Lung (tissue), 12 donors: Measurements from ENCODE around the gene RASGEF1C. TPM values are rescaled to one million over a fixed set of nuclear protein-coding genes. Genes with fewer than 3 reads are reported as not detected.

Source experiments
- ATAC-seq: fragments of 200-7000 bp; cut with Tn5 transposase; one replicate; pipeline ENCODE4 v1.9.1; 2020; ENCODE audit warnings: moderate number of reproducible peaks; ENCODE audit not compliant: insufficient read depth, low FRiP score
- DNase-seq, 3 donors: peaks; one replicate each; pipeline ENCODE4 v3.0.0-alpha.2; 2013 to 2017
- H3K27ac ChIP-seq, 2 donors: one replicate each; pipeline ENCODE4 v1.5.1; 2013; ENCODE audit warnings: mild to moderate bottlenecking in 2 of 2, moderate library complexity in 2 of 2, control low read depth in 1 of 2, inconsistent platforms in 1 of 2, low read depth in 1 of 2, low read length in 1 of 2
- H3K27me3 ChIP-seq, 3 donors: one replicate each; pipeline ENCODE4 v1.5.1; 2013; ENCODE audit warnings: low read length in 2 of 3; ENCODE audit not compliant: control insufficient read depth in 3 of 3, insufficient read depth in 3 of 3
- H3K36me3 ChIP-seq, 4 donors: one replicate each; pipeline ENCODE4 v1.5.1; 2013; ENCODE audit warnings: low read length in 4 of 4, mild to moderate bottlenecking in 1 of 4, moderate library complexity in 1 of 4; ENCODE audit not compliant: control insufficient read depth in 4 of 4, insufficient read depth in 4 of 4
- H3K4me1 ChIP-seq, 5 donors: one replicate each; pipeline ENCODE4 v1.5.1; 2013; ENCODE audit warnings: low read length in 5 of 5, mild to moderate bottlenecking in 2 of 5, moderate library complexity in 1 of 5; ENCODE audit not compliant: control insufficient read depth in 5 of 5, insufficient read depth in 5 of 5
- H3K4me3 ChIP-seq: one replicate; pipeline ENCODE4 v1.5.1; 2013; ENCODE audit warnings: mild to moderate bottlenecking, control low read depth, moderate library complexity
- H3K9ac ChIP-seq, 2 donors: one replicate each; pipeline ENCODE4 v1.5.1; 2013; ENCODE audit warnings: low read length in 2 of 2, control low read depth in 1 of 2; ENCODE audit not compliant: insufficient read depth in 1 of 2
- H3K9me3 ChIP-seq, 4 donors: one replicate each; pipeline ENCODE4 v1.5.1; 2013; ENCODE audit warnings: low read length in 3 of 4, mild to moderate bottlenecking in 1 of 4, moderate library complexity in 1 of 4; ENCODE audit not compliant: control insufficient read depth in 4 of 4, insufficient read depth in 3 of 4
- CTCF ChIP-seq: IDR thresholded peaks from 2 replicates; pipeline ENCODE4 v1.5.1; 2012; ENCODE audit warnings: mild to moderate bottlenecking; ENCODE audit errors: control extremely low read depth, extremely low read depth
- WGBS, 2 donors: extraction: QIAGEN DNeasy Blood & Tissue Kit; methylation state at CpG; one replicate each; pipeline ENCODE4 v1.1.7; 2013; 5-methylcytosine and 5-hydroxymethylcytosine counted together
- polyA plus RNA-seq, 2 donors: library from polyadenylated mRNA; stranded (reverse); fragments of 200-250 nt; gene quantifications; one replicate each; pipeline ENCODE4 v1.2.1, GENCODE V29; 2013
- total RNA-seq, 2 donors: library from RNA; depleted of rRNA in 1 of 2; stranded (reverse); fragments of >200 nt in 1 of 2; gene quantifications; one replicate each; pipeline ENCODE4 v1.2.1, GENCODE V29; 2014 to 2021
- donor health status: control.
- donor health status: control.
- donor health status: Bipolar disorder and iron deficiency.
- donor health status: healthy.
- donor health status: DM: yes; HTN: yes; CAD: no.

The RASGEF1C gene
- total and polyA plus RNA-seq, 4 donors: 0.03 to 0.31 TPM; not detected in 2

GRCh38 chr5:180080486-180081280, 128.3 kb downstream of the RASGEF1C start:
- 56 to 74% methylated on average over 24 of the region's 24 CpGs for WGBS, 2 donors
- DNase-seq (no peak), ATAC-seq (no peak)
- no peaks in the 10 kb centered on the region for H3K27me3 ChIP-seq
- no peaks in the 10 kb centered on the region for H3K36me3 ChIP-seq
- no peak overlapping the region for H3K27ac ChIP-seq
- peaks cover 0 to 3% (median 0%) of the 10 kb centered on the region in 4 donors for H3K9me3 ChIP-seq
- H3K4me3 ChIP-seq: no peak overlapping the region
- H3K4me1 ChIP-seq: peaks cover 0 to 7% (median 3%) of the 10 kb centered on the region in 5 donors
- no peak for TF ChIP-seq CTCF
- H3K9ac ChIP-seq: no peak overlapping the region

- no peak for TF ChIP-seq CTCF
- Histone ChIP-seq H3K36me3 (no peaks in the 10 kb centered on the region), H3K9ac (no peak overlapping the region), H3K9me3 (peaks cover 0 to 3% (median 0%) of the 10 kb centered on the region in 4 donors), H3K4me3 (no peak overlapping the region), H3K4me1 (peaks cover 0 to 6% (median 3%) of the 10 kb centered on the region in 5 donors), H3K27ac (no peak overlapping the region), H3K27me3 (no peaks in the 10 kb centered on the region)
- DNase-seq (no peak), ATAC-seq (no peak)
- 48 to 78% methylated on average over 14 of the region's 14 CpGs for WGBS, 2 donors
Measured at GRCh38 chr5:180079702-180080466, 129.1 kb downstream of the RASGEF1C start.

GRCh38 chr5:180078348-180078747, 130.7 kb downstream of the RASGEF1C start:
- DNase-seq (no peak), ATAC-seq (no peak)
- Histone ChIP-seq H3K27ac (no peak overlapping the region), H3K4me1 (peaks cover 0 to 8% (median 0%) of the 10 kb centered on the region in 5 donors), H3K4me3 (no peak overlapping the region), H3K36me3 (no peaks in the 10 kb centered on the region), H3K9ac (no peak overlapping the region), H3K27me3 (no peaks in the 10 kb centered on the region), H3K9me3 (no peaks in the 10 kb centered on the region)
- TF ChIP-seq CTCF: no peak
- WGBS, 2 donors: 91% methylated on average over 9 of the region's 9 CpGs
